GM18502 (cell line): ENCODE data around the gene BTRC.

ENCODE experiments used
- ATAC-seq: cut with Tn5 transposase; IDR thresholded peaks from one replicate; pipeline ENCODE4 v1.9.1; 2021; ENCODE audit warnings: mild to moderate bottlenecking; ENCODE audit not compliant: unreplicated experiment, poor library complexity

Gene BTRC

DNA sequence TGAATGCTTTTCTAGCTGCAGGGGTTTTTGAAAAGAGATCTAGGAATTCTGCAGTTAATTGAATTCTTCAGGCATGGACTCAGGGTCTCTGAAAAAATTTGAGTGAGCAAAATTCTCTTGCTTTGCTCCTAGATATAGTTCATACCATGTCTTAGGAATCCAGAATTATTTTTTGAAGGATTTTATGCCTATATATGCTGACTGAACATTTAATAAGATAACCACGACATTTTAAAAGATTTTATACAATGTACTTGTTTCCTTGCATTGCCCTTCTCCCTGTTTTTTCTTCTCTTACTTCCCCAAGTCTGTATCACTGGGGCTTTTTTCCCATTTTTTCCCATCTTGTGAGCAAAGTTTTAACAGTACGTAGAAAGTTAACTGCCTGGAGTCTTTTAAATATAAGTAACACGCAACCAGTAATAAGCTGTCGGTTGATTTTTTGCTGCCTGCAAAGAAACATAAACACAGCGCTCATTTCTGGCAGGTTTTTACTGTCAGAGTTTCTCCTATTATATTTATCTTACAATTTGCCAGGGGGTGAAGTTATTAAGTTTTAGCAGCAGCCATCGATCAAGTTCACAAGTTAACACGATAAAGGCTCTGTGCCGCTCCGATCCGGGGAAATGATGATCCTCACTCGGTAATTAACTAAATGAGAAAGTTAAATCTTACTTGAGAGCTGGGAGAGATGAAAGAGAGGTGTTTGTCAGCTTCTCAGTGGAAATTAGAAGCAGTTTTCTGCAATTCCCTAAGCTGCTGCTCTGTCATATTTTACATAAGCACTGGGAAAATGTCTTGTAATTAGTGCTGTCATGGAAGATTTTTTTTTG lies 153.1 kb downstream of the BTRC start:
- no peak for ATAC-seq

DNA sequence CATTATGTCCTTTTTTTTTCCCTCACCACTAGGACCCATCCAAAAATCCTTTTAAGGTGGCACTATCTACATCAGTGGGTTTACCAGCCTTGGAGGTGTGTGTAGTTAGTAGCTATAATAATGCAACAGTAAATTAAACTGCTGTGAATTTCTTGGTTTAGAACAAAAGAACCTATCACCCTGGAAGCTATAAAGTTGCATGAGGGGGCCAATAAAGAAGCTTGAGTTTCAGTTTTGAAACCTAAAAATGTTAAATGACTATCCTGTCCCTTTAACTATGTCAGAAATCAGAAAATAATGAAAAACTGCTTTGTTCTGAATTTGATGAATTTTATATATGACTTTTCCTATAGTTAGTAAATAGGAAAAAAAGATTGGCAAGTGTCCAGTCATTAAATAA lies 153.9 kb downstream of the BTRC start:
- no peak for ATAC-seq

DNA sequence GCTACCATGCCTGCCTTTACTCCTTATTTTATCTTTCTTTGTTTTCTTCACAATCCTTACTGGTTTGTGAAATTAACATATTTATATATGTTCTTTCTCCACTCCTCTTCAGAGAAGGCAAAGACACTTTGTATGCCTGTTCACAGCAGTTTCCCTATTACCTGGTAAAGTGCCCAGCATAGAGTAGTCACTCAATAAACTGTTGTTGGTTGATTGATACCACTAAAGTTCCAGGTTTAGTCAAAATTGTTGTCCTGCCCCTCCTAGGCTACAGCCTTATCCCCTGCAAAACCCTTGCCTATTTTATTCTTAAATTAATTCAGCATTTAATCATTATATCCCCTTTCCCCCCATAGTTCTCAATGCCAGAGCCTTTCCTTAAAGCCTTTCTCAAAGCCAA lies 158.0 kb downstream of the BTRC start:
- no peak for ATAC-seq

DNA sequence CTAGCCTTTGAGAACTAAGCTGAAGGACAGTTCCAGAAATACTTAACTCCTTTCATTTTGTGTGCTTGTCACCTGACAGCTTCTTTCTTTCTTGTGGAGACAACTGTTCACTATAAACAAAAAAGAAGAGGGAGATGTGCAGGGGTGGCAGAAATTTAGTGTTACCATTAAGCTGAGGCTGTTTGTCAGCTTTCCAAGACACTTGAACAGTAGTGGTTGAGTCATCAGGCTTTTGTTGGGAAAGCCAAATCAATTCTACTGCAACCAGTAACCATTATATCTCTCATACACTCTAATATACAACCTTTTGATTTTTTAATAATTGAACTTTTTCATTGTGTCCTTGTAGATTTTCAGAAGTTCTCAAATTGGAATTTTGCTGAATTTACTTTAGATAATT lies 158.8 kb downstream of the BTRC start:
- no peak for ATAC-seq

DNA sequence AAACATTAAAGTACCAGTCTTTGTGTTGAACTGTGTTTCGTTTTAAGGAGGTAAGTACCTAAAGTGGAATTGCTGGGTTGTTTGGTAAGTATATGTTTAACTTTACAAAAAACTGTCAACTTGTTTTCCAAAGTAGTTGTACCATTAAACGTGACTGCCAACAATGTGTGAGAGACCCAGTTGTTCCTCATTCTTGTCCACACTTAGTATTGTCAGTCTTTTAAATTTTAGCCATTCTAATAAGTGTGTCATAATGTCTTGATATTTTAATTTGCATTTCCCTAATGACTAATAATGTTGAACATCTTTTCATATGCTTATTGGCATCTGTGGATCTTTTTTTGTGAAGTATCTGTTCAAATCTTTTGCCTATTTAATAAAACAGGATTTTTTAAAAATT lies 159.8 kb downstream of the BTRC start:
- no peak for ATAC-seq

GRCh38 chr10:101525848-101526247 lies 171.9 kb downstream of the BTRC start:
- no peak for ATAC-seq

- ATAC-seq, result no peak
These were observed 175.2 kb downstream of the BTRC start for GRCh38 chr10:101529207-101529606.

- no peak for ATAC-seq
These were observed 176.0 kb downstream of the BTRC start for GRCh38 chr10:101529725-101530553.

- ATAC-seq, result no peak
These were observed 182.0 kb downstream of the BTRC start for GRCh38 chr10:101535949-101536348.

DNA sequence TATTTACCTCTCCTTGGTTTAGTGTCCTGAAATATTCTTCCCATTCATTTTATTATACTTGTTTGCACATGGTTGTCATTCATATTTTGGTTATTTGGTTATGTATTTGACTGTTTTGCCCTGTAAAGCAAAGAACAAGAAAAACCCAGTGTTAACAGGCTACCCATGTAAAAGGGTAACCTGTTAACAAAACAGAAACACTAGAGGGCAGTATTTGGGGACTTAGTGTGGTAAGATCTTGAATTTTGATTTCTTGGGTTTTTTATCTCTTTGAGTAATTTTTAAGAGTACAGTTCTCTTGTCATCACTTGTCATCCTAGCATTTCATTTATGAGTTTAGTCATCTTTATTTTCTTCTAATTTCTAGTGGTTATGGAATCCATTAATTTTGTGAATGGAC lies 182.8 kb downstream of the BTRC start:
- ATAC-seq, result no peak

- ATAC-seq, result no peak
These were observed 184.5 kb downstream of the BTRC start for GRCh38 chr10:101538446-101538845.

DNA sequence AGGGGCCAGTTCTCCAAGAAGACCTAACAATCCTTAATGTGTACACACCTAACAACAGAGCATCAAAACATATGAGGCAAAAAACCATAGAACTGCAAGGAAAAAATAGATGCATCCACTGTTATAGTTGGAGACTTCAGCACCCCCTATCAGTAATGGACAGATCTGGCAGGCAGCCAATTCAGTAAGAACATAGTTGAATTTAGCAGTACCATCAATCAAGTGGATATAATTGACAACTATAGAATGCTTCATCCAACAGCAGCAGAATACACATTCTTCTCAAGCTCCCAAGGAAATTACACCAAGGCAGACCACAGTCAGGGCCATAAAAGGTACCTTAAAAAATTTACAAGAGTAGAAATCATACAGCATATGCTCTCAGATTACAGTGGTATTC lies 191.9 kb downstream of the BTRC start:
- ATAC-seq, result no peak

DNA sequence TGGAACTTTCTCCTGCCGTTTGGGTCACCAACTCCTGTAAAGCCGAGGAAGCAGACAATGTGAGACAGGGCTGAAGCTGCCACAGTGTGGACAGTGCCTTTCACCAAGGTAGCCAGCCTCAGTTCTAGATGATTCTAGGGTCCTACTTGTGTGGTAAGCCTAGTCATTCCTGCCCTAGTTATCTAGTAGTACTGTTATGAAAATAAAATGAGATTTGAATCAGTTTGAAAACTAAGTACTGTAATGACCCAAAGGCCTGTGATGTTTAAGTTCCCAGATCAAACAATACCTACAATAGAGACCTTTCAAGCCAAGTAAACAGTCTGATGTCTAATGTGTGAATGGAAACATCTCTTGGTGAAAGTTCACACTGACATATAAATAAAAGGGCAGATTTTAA lies 197.0 kb downstream of the BTRC start:
- no peak for ATAC-seq

- ATAC-seq, result no peak
These were observed 198.5 kb downstream of the BTRC start for GRCh38 chr10:101552442-101552841.

DNA sequence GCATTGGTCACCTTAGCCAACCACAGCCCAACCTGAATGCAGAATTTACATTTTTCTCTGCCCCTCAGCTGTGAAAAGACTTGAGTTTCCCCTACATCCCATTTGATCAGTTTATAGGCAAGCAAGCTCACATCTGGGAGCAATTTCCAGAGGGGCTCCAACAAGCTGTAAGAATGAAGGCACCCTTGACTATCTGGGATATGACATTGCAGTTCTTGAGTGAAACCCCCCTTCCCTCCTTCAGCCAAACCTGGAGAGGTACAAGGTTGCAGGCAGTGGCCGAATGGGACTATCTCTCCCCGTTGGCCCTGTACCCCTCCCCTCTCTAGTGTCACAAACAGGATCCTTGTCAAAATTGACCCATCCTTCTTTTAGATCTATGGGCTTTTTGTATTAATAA lies 203.6 kb downstream of the BTRC start:
- ATAC-seq, result no peak

- ATAC-seq, result no peak
These were observed 204.2 kb downstream of the BTRC start for GRCh38 chr10:101558204-101558603.

DNA sequence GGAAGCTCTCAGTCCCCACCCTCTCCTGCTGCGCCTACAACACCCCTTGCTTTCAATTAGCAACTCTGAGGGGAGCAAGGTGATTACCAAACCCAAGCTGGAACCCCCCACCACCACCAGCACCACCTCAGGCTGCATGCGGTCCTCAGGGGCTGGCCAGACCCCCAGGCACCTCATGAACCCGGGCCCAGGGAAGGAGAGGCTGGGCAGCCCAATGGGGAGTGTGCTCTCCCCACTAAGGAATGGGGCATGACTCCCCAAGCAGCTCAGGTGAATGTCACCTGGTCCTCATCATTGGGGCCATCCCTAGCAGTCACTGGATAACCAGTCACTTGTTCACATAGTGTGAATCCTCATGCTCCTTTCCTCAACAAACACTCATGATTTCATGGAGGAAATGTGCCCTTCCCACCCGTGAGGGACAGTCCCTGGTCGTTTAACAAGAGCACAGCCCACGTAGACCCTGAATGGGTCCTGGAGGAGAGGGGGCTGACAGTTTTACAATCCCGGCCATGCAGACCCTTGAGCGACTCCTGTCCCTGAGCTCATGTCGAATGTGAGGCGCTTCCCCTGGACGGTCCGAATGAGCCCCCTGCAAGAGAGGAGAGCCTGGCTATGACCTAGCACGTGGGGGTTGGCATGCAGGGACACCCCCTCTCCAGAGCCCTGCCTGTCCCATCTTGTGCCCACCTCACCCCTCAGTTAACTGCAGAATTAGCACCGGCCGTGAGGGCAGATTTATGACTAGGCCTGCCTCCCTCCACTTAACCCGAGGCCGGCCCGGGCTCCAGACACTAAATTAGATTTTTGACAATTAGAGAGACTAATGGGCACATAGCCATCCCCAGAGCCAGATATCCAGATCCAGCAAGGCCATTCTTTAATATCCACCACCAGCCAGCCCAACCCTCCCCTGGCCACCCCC lies 205.0 kb downstream of the BTRC start:
- no peak for ATAC-seq

GRCh38 chr10:101559596-101560297 lies 205.8 kb downstream of the BTRC start:
- ATAC-seq, result no peak

GRCh38 chr10:101560298-101561067 lies 206.5 kb downstream of the BTRC start:
- ATAC-seq, result no peak
